Subcutaneous adipose tissue (tissue), 4 donors: Measurements from ENCODE around the gene SLC22A4. TPM values are rescaled to one million over a fixed set of nuclear protein-coding genes. Genes with fewer than 3 reads are reported as not detected.

Source experiments
- total RNA-seq, 4 donors: library from RNA; depleted of rRNA; stranded (reverse); fragments of >200 nt; gene quantifications; one replicate each; pipeline ENCODE4 v1.1.0, GENCODE V29; 2016
- TF ChIP-seq, protein P1 (sequence below): fragments of 450-650 bp; IDR thresholded peaks from one replicate; pipeline ENCODE4 v1.5.1; 2016; ENCODE audit warnings: low read depth, mild to moderate bottlenecking, control low read depth, antibody characterized with exemption, moderate library complexity

SLC22A4 gene
- total RNA-seq, 4 donors from 2014 or later = 0.33 to 1.2 (median 0.66) TPM; not detected in 1

DNA sequence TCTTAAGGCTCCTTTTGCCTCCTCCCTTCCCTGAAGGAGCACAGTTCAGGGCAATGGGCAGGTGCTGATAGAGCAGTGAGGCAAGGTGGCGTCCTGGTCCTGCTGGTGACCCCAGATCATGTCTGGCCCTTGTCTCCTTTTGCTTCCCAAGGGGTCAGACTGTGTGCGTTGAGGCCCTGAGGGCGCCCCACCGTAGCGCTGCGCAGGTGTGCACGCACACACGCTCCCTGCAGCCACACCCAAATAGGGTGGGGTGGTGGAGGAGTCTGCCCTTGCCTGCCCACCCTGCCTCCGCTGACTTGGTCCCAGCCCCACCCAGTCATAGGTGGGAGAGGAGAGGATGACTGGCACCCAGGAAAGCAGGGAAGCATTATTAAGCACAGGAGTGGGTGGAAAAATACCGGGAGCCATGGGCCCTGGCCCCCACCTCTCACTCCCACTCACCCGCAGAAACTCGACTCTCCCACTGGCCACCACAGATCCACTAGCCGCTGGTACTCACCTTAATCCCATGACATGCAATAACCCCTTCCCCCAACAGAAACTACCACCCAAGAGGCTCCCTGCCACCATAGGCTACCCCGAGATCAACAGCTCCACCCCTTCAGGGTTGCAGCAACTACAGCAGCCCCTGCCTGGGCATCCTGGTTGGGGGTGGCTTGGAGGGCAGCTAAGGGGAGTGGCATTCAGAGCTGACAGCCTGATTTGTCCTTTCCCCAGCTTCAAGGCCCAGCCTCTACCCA lies 20.0 kb upstream of the SLC22A4 start:
- TF ChIP-seq, protein P1, sequence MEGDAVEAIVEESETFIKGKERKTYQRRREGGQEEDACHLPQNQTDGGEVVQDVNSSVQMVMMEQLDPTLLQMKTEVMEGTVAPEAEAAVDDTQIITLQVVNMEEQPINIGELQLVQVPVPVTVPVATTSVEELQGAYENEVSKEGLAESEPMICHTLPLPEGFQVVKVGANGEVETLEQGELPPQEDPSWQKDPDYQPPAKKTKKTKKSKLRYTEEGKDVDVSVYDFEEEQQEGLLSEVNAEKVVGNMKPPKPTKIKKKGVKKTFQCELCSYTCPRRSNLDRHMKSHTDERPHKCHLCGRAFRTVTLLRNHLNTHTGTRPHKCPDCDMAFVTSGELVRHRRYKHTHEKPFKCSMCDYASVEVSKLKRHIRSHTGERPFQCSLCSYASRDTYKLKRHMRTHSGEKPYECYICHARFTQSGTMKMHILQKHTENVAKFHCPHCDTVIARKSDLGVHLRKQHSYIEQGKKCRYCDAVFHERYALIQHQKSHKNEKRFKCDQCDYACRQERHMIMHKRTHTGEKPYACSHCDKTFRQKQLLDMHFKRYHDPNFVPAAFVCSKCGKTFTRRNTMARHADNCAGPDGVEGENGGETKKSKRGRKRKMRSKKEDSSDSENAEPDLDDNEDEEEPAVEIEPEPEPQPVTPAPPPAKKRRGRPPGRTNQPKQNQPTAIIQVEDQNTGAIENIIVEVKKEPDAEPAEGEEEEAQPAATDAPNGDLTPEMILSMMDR = no peak

DNA sequence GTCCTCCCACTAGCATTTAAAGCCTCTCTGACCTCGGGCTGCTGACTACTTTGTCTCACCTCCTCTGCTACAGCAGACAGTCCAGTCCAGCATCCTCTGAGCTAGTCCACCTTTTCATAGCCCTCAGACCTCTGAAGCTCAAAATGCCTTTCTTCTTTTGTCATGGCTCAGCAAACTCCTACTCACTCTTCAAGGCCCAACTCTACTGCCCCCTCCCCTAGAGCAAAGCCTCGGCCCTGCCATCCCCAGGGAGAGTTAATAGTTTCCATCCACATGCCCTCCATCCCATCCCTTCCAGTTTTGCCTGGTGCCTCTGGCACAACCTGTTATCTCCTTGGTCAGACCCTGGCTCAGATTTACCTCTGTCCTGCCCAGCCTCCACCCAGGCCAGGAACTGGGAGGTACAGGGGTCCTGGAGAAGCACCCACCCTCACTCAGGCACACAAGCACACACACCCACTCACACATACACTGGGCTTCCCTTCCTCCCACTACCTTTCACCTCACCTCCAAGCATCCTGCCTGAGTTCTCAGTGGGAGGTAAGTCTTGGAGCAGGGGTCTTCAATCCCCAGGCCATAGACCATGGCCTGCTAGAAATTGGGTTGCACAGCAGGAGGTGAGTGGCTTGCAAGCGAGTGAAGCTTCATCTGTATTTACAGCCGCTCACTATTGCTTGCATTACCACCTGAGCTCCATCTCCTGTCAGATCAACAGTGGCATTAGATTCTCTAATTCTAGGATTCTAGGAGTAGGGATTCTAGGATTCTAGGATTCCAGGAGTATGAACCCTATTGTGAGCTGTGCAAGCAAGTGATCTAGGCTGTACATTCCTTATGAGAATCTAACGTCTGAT lies 18.6 kb upstream of the SLC22A4 start:
- TF ChIP-seq, protein P1 = no peak

DNA sequence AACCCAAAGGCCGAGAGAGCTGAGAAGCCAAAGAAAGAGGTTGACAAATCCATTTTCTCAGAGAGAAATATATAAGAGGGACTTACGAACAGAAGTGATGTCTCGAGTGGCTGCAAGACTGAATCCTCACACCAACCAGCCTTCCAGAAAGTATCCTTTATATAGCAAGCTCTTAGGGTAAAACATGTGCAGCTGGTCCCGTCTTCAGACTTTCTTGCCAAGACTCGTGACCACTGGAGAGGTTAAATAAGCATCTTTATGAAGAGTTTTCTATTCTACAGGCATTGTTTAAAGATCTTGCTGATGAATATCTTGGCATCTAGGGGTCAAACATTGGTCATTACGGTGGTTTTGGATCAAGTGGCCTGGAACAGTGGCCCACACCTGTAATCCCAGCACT lies 16.9 kb upstream of the SLC22A4 start:
- TF ChIP-seq, protein P1 = no peak

DNA sequence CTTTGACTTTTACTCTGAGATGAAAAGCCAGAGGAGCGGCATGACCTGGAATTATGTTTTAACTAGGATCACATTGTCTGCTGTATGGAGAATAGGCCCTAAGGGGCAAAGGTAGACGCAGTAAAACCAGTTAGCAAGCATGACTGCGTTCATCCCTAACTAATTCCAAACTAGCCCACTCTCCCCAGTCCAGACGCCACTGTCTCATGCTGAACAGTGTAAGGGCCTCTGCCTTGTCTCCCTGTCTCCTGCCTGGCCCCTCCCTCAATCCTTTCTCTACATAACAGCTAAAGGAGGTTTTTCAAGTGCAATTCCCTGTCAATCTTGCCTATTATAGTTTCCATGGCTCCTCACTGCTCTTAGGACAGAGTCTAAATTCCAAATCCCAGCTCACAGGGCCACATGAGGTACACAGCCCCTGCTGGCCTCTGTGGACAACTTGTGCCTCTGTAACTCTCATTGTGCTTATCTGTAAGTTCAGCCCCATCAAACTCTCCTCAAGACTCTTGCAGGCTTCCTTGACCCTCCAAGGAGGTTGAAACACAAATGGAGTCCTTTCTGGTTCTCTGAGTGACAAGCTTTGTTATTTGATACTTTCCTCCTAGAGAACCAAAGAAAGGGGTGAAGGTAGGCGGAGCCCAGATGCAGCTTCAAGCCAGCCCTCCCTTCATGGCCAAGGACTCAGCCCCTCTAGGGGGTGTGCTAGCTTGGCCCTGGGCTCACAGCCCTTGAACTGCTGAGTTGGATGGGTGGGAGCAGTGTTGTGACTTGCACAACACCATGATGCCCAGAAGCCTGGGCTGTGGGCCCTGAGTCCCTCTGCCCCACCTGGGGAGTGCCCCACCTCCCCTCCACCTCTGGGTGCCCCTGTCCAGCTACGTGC lies 16.0 kb upstream of the SLC22A4 start:
- TF ChIP-seq, protein P1 = no peak

DNA sequence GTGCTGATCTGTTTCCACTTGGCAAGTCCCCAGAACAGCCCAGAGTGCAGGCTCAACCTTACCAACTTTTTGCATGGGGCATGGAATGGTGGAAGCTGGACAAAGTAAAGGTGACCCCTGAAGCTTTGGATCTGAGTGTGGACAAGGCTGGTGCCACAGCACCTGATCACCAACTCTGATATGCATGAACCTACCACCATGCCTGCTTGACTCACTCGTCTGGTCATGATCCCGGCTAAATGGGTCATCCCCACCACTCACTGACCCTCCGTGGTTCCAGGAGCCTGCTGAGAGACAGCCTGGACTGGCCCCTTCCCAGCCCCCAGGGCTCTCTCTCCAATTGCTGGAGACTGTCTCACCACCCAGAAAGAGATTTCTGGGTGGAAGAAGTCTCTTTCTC lies 14.4 kb upstream of the SLC22A4 start:
- TF ChIP-seq, protein P1 = no peak

DNA sequence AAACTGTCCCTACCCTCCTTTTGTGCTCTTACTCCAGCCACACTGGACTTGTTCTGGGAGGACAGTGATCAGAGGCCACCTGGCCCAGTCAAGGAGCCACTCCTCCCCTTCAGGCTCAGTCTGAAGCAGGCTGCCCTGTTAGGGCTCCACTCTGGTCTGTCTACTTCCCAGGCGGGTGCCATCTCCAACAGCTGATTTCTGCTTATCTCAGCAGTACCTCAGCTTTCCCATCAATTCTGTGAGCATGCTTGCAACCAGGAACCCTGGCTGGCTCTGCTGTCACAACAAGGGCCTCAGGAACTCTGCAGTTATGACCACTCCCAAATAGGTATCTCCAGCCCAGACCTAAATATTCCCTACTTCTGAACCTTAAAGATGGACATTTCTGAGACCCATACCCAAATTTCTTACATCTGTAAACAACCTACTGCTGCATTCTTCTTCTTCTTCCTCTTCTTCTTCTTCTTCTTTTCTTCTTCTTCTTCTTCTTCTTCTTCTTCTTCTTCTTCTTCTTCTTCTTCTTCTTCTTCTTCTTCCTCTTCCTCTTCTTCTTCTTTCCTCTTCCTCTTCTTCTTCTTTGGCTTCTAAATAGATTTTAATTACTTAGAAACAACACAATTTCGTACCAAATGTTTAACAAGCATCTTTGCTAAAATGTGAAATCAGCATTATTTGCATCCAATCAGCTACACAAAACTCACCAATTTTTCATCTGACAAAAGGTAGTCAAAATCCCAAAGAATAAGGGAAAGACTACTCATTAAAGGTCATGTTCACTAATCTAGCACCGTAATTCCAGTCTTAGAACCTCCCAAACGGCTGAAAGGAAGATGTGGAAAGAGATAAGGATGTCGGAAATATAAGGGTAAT lies 13.6 kb upstream of the SLC22A4 start:
- TF ChIP-seq, protein P1 = no peak
